HG03575 (cell line): Measurements from ENCODE around the gene CCNJL.

Experiments
- ATAC-seq: cut with Tn5 transposase; IDR thresholded peaks from one replicate; pipeline ENCODE4 v1.9.1; 2021; ENCODE audit not compliant: unreplicated experiment, insufficient number of reproducible peaks, low FRiP score; ENCODE audit errors: extremely low read depth

Gene CCNJL

GRCh38 chr5:160242145-160242544 is 70.2 kb downstream of the CCNJL start:
- ATAC-seq, result no peak

DNA sequence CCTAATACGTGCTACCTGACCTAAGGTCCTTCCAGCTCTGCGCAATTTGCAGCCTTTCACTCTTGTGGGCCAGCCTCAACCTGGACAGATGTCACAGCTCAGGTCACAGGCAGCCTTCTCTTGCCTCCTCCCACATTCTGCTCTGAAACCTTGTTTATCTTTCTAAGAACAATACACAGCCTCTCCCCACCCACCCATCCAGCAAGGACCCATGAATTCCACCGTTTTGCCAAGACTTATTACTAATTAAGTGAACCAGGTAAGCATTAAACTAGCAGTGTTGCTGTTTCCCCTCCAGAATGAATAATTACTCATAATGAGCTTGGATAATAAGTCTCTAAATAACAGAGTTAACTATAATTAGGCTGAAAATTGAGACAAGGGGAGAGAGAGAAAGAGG is 72.0 kb downstream of the CCNJL start:
- no peak for ATAC-seq

DNA sequence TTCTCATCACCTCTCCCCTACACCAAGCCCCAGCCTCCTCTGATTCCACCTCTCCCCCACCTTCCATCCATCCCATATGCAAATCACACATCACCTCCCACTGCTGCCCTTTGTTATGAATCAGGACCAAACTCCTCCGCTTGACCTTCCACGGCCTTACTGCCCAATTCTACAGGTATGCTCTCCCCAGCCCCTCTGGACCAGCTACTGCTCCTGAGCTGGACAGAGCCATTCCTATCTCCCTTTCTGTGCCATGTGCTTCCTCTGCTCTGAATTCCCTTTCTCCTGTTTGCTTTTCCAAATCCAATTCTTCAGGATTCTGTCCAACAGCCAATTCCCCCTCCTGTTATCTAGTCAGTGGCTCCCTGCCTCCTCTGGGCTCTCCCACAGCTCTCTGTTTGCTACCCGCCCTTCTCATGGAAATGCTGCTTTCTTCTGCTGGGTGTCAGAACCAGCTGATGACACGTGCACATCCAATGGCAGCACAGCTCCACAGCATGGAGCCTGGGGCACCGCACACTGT is 74.7 kb downstream of the CCNJL start:
- no peak for ATAC-seq

GRCh38 chr5:160235731-160236130 is 76.6 kb downstream of the CCNJL start:
- no peak for ATAC-seq

DNA sequence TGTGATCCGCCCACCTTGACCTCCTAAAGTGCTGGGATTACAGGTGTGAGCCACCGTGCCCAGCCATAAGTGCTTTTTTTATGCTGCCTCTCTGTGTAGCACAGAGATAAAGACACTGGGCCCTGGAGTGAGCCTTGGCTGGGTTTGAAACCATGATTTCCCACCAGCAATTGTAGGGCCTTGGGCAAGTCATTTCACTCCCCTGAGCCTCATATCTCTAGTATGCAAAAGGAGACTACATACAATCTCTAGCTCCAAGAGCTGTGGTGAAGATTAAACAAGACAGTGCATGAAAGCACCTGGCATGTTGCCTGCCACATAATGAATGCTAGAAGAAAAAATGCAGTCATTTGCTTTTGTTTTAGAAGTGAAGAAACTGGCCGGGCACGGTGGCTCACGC is 79.1 kb downstream of the CCNJL start:
- ATAC-seq, result no peak

DNA sequence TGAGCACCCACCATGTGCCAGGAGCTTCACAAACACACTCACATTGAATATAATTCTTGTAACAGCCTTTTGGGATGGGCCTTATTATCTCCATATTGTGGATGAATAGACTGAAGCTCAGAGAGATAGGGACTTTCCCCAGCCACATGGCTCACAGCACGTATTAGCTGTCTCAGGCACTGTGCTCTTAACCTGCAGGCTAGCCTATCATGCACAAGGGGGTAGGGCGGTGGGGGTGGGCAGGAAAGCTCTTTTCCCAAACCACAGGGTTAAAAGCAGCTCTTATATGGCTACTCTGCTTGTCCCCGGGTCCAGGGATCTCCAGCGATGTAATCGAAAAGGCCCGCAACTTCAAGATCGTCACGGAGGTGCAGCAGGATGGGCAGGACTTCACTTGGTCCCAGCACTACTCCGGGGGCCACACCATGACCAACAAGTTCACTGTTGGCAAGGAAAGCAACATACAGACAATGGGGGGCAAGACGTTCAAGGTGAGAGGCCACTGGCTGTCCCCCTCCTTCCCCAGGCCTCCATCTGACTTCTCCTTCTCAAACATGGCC is 80.5 kb downstream of the CCNJL start:
- no peak for ATAC-seq

GRCh38 chr5:160230686-160231527 is 81.5 kb downstream of the CCNJL start:
- no peak for ATAC-seq

DNA sequence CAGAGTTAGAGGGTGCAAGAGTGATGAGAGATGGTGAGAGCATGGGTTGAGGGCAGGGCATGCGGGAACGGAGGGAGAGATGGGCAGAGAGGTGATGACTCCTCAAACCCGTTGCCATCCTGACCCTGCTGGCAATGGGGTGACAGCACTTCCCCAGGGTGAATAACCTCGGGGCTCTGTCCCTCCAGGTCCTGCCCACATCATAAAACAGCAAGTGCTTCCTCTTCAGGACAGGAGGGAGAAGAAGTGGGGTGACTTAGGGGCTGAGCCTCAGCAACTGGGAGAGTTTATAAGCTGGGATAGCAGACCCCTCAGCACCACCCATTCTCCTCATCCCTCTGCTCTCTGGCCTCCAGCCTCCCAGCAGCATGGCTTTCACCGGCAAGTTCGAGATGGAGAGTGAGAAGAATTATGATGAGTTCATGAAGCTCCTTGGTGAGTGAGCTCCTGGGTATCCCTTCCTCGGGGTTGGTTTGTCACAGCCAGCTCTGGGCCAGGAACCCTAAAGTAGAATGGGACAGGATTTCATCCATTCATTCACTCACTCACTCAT is 83.1 kb downstream of the CCNJL start, which contains the start of gene FABP6:
TSS of gene FABP6 (plus strand) at position 317 of the 553 bp plus-strand sequence. CDS start at position 369, 52 bp downstream.
- no peak for ATAC-seq

DNA sequence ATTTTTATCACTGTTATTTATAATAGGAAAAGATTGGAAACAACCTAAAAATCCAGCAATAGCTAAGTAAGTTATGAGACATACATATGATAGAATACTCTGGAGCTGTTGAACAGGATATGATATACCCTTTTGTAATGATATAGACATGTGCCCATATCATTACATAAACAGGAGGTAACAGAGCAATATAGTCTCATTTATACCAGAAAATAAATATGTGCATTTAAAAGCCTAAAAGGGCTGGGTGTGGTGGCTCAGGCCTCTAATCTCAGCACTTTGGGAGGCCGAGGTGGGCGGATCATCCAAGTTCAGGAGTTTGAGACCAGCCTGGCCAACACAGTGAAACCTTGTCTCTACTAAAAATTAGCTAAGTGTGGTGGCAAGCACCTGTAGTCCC is 85.4 kb downstream of the CCNJL start:
- ATAC-seq, result no peak

DNA sequence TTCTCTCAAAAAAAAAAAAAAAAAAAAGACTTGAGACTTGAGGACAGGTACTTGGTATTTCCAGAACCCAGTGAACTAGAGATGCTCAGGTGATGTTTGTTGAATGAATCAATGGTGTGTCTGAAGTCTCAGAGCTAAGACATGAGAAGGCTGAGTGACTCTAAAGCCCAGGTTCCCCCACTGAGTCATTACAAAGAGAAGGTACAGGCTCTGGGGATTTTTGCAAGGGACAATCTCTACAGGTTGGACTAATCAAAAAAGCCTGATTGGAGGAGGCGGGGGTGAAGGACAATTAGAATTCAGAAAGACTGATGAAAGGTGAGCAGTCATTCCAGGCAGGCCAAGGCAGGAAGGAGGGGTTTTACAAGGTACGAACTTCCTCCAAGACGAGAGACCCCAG is 91.3 kb downstream of the CCNJL start:
- ATAC-seq, result no peak

DNA sequence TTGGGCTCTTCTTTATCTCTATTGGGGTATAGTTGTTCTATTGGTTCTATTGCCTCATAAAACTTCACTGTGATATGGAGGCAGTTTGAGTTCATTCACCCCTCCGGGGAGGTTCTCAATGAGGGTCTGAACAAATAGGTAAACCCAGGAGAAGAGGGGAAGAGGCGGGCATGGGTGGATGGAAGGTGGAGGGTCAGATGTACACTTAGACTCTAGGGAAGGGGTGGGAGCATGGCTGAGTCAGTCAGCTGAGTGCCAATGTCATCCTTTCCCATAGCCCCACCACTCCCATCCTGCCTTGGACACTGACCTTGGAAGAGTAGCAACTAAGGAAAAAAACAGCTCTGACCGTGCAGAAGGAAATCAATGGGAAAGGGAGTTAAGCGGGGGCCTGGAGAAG is 93.0 kb downstream of the CCNJL start:
- no peak for ATAC-seq

DNA sequence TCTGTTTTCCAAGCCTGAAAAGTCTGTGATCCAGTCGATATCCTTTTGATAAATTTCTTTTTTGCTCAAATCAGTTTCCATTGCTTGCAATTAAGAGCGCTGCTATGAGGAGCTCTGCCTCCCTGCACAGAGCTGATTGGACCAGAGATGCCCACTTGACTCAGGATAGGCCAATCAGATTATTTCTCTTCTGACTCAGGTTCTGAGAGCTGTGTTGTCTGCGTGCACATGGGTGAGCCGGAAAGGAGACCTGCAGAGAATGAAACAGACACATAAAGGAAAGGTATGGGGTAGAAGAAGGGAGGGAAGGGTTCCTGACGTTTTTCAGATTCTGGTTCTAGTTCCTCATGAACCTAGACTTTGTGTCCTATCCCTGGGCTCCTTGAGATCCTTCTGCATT is 98.8 kb downstream of the CCNJL start:
- no peak for ATAC-seq

DNA sequence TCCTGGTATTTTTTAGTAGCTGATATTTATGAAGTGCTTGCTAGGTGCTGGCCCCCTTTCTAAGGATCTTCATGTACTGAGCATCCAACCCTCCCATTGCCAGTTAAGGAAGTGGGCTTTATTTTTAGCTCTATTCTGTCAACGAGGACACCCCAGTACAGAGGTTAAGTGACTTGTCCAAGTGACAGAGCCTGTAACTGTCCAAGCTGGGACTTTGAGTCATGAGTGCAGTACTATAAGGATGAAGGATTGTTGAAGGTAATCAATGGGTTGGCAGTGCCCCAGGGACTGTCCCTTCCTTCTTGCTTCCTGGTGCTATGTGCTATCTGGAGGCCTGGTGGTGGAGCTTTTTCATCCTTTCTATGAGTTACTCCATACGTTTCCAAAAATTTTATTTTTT is 101.0 kb downstream of the CCNJL start:
- ATAC-seq, result no peak

DNA sequence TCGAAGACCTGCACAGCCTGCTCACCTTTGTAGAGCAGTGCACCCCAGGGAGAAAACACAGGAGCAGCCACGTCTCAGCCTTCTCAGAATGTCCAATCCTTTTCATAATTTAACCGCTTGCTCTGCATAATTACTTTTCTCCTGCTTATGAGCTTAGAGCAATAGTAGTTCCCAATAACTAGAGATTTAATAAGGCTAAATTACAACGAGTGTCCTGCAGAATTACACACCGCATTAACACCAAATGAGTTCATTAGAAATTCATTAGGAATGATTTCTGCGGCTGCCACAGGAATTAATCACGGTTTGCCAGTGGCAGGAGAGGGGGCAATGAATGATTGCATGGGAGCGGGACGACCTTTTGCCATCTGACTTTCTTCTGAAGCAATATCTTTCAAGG is 101.8 kb downstream of the CCNJL start:
- no peak for ATAC-seq

DNA sequence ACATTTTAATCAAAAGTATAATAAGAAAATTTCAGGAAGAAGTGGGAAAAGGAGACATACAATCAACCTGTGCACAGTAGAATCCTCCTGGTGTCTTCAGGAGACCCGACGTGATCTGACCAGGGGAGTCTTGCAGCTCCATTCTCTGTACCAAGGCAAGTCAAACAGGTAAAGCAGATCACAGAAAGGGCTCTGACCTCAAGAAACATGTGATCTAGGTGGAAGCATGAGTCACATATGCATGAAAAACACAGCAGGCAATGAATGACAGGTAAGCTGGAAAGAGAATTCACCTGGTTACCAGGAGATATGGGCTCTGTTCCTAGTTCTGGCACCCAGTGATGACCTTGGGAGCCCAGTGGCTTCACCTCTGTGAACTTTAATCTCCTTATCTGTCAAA is 102.4 kb downstream of the CCNJL start:
- ATAC-seq, result no peak

DNA sequence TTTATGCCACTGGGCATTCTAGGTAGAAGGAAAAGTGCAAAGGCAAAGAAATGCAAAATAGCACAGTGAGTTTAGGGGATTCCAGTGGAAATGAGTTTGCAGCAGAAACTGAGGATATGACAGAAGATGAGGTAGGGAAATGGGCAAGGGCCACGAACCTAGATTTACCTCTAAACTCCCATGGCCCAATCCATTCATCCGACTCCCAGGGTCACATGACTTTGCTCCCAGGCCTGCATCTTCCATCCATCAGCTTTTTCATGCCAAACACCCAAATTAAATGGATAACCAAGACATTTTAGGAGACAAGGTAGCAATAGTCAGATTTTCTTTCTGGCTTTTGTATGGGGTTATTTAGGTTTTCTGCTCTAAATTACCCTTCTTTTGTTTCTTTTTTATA is 105.3 kb downstream of the CCNJL start:
- ATAC-seq, result no peak
